SK-N-SH (cell line): ENCODE measurements around the gene CELSR3. TPM values are rescaled to one million over a fixed set of nuclear protein-coding genes. Genes with fewer than 3 reads are reported as not detected.

Source experiments
- CTCF ChIA-PET: fragments of 300-600, 350-600 bp; formaldehyde crosslinking; extraction: SDS; loops from one replicate; lab custom pipeline; 2021; lab: Yijun Ruan, JAX
- POLR2A ChIA-PET: fragments of 350-600 bp; sonication (Branson Sonifier 250); formaldehyde crosslinking; extraction: SDS; loops from one replicate; lab custom pipeline; 2020; ENCODE audit warnings: antibody characterized with exemption, inconsistent platforms; lab: Yijun Ruan, JAX
- DNase-seq: peaks from one replicate; pipeline ENCODE4 v3.0.0; 2012
- H2AFZ ChIP-seq: fragments of 200-600 bp; sonication (generic); 2 replicates; pipeline ENCODE4 v1.8.1; 2016; ENCODE audit warnings: antibody characterized with exemption, mild to moderate bottlenecking, low read depth
- H3F3A ChIP-seq: fragments of 200-600 bp; sonication (generic); replicated peaks from 2 replicates; pipeline ENCODE3; 2016; ENCODE audit warnings: antibody characterized with exemption, mild to moderate bottlenecking; ENCODE audit not compliant: insufficient read depth
- H3K27ac ChIP-seq, 2 experiments: fragments of 200-500 bp in 1 of 2; fragments of 200-600 bp in 1 of 2; sonication (Bioruptor generic) in 1 of 2; sonication (generic), shearing (Covaris generic) in 1 of 2; 2 replicates each; pipeline versions ENCODE4 v1.5.1 to v1.6.1; 2014 to 2016; ENCODE audit warnings: low read depth in 2 of 2, inconsistent platforms in 1 of 2, low read length in 1 of 2, mild to moderate bottlenecking in 1 of 2, mixed read lengths in 1 of 2
- H3K27me3 ChIP-seq: fragments of 200-600 bp; sonication (generic), shearing (Covaris generic); 2 replicates; pipeline ENCODE4 v1.6.1; 2016; ENCODE audit warnings: mixed run types; ENCODE audit not compliant: insufficient read depth
- H3K36me3 ChIP-seq, 2 experiments: fragments of 200-500 bp in 1 of 2; fragments of 200-600 bp in 1 of 2; sonication (Bioruptor generic) in 1 of 2; sonication (generic) in 1 of 2; replicated peaks in 1 of 2; 2 replicates each; pipeline versions ENCODE3 to v1.5.1; 2014 to 2016; ENCODE audit warnings: low read length in 1 of 2, mild to moderate bottlenecking in 1 of 2; ENCODE audit not compliant: insufficient read depth in 2 of 2, control insufficient read depth in 1 of 2
- H3K4me1 ChIP-seq, 2 experiments: fragments of 200-500 bp in 1 of 2; fragments of 200-600 bp in 1 of 2; sonication (Bioruptor generic) in 1 of 2; sonication (generic), shearing (Covaris generic) in 1 of 2; 2 replicates each; pipeline versions ENCODE4 v1.5.1 to v1.6.1; 2014 to 2016; ENCODE audit warnings: low read depth in 1 of 2, low read length in 1 of 2, mixed run types in 1 of 2; ENCODE audit not compliant: insufficient read depth in 2 of 2, control insufficient read depth in 1 of 2
- H3K4me2 ChIP-seq: fragments of 200-600 bp; sonication (generic), shearing (Covaris generic); 2 replicates; pipeline ENCODE4 v1.6.1; 2017; ENCODE audit warnings: mixed run types
- H3K4me3 ChIP-seq, 2 experiments: fragments of 200-500 bp in 1 of 2; fragments of 200-600 bp in 1 of 2; sonication (Bioruptor generic) in 1 of 2; sonication (generic), shearing (Covaris generic) in 1 of 2; 2 replicates each; pipeline versions ENCODE4 v1.5.1 to v1.8.1; 2014 to 2016; ENCODE audit warnings: low read depth in 2 of 2, inconsistent platforms in 1 of 2, low read length in 1 of 2, mild to moderate bottlenecking in 1 of 2, mixed read lengths in 1 of 2, moderate library complexity in 1 of 2
- H3K79me2 ChIP-seq: fragments of 200-600 bp; sonication (generic); 2 replicates; pipeline ENCODE4 v1.8.1; 2017; ENCODE audit warnings: mild to moderate bottlenecking; ENCODE audit not compliant: insufficient read depth
- H3K9ac ChIP-seq: fragments of 200-600 bp; sonication (generic); 2 replicates; pipeline ENCODE4 v1.6.1; 2017; ENCODE audit warnings: mixed run types
- H3K9me2 ChIP-seq: fragments of 200-600 bp; sonication (generic); 2 replicates; pipeline ENCODE4 v1.6.1; 2017; ENCODE audit warnings: mixed run types
- H3K9me3 ChIP-seq: fragments of 200-600 bp; sonication (generic); 2 replicates; pipeline ENCODE4 v1.6.1; 2017; ENCODE audit warnings: mixed run types, mild to moderate bottlenecking, moderate library complexity
- H4K20me1 ChIP-seq: fragments of 200-600 bp; sonication (generic); 2 replicates; pipeline ENCODE4 v1.6.1; 2017; ENCODE audit warnings: mild to moderate bottlenecking, mixed run types; ENCODE audit not compliant: insufficient read depth
- EP300 ChIP-seq, 2 experiments: IDR thresholded peaks; 2 replicates each; pipeline versions ENCODE4 v1.4.0 to v1.6.1; 2012; ENCODE audit warnings: borderline replicate concordance in 1 of 2, low read depth in 1 of 2, low read length in 1 of 2
- FOXJ3 ChIP-seq: sonication (generic); formaldehyde crosslinking; IDR thresholded peaks from 2 replicates; pipeline ENCODE4 v1.5.1; 2020; ENCODE audit warnings: mild to moderate bottlenecking, missing genetic modification reagents
- GATA2 ChIP-seq: sonication (generic); formaldehyde crosslinking; IDR thresholded peaks from 2 replicates; pipeline ENCODE4 v1.5.0; 2020; ENCODE audit warnings: mild to moderate bottlenecking, missing genetic modification reagents
- JUND ChIP-seq: IDR thresholded peaks from 2 replicates; pipeline ENCODE4 v1.4.0; 2012
- NFIC ChIP-seq: IDR thresholded peaks from 2 replicates; pipeline ENCODE4 v1.4.0; 2012; ENCODE audit warnings: borderline replicate concordance
- NRF1 ChIP-seq: IDR thresholded peaks from 2 replicates; pipeline ENCODE4 v1.6.1; 2012; ENCODE audit warnings: low read depth, mild to moderate bottlenecking, low read length
- POLR2AphosphoS5 ChIP-seq: IDR thresholded peaks from 2 replicates; pipeline ENCODE4 v1.6.1; 2012; ENCODE audit warnings: low read depth, low read length
- RCOR1 ChIP-seq: fragments of 150-350 bp; IDR thresholded peaks from 2 replicates; pipeline ENCODE4 v1.6.1; 2017; ENCODE audit warnings: antibody characterized with exemption, low read length
- TEAD4 ChIP-seq: IDR thresholded peaks from 2 replicates; pipeline ENCODE4 v1.4.0; 2012; ENCODE audit warnings: mild to moderate bottlenecking, borderline replicate concordance; ENCODE audit not compliant: insufficient read depth
- YY1 ChIP-seq: IDR thresholded peaks from 2 replicates; pipeline ENCODE4 v1.4.0; 2012; ENCODE audit warnings: low read depth, mild to moderate bottlenecking
- WGBS: methylation state at CpG from one replicate; pipeline ENCODE4 v1.1.6; 2017; ENCODE audit warnings: low lambda C conversion rate; 5-methylcytosine and 5-hydroxymethylcytosine counted together
- polyA plus RNA-seq, 3 experiments: library from polyadenylated mRNA; depleted of rRNA; stranded (reverse); fragments of >200 nt; gene quantifications; 2 replicates each; pipeline ENCODE4 v1.2.3, GENCODE V29; 2012
- TF ChIP-seq, protein P1 (sequence below): IDR thresholded peaks from 2 replicates; pipeline ENCODE4 v1.6.1; 2012; ENCODE audit warnings: mild to moderate bottlenecking, low read depth, low read length, moderate library complexity
- TF ChIP-seq, protein P2 (sequence below): IDR thresholded peaks from 2 replicates; pipeline ENCODE4 v1.4.0; 2012; ENCODE audit warnings: low read depth
- TF ChIP-seq, protein P3 (sequence below): IDR thresholded peaks from 2 replicates; pipeline ENCODE4 v1.4.0; 2012; ENCODE audit warnings: low read depth, borderline replicate concordance
- TF ChIP-seq, protein P4 (sequence below): fragments of 150-350 bp; IDR thresholded peaks from 2 replicates; pipeline ENCODE4 v1.6.1; 2016; ENCODE audit warnings: mild to moderate bottlenecking, low read depth, low read length

The CELSR3 gene
- polyA plus RNA-seq, 1 of the 3 experiments (the other 2 are of a cell fraction), result 11.7 TPM

DNA sequence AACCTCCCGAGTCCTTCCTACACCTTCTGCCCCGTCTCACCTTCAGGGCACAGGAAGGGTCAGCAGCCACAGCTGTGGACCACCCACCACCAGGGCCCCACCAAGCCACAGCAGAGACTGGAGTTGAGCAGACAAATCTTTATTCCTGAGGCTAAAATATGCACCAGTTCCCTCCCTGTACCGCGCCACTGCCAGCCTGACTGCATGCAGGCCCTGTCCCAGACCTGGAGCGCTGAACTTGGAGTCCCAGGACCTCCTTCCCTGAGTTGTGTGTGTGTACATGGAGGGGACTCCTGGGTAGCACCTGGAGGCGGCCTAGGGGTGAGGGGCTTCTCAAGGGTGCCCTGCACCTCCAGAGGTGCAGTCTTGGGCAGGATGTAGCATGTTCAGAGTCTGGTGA, 37.1 kb downstream of the CELSR3 start:
- no peaks in the 10 kb centered on the region for H3K27me3 ChIP-seq
- WGBS, result 92% methylated on average over 4 of the region's 6 CpGs
- H3K9me3 ChIP-seq, result no peaks in the 10 kb centered on the region
- H3K9ac ChIP-seq, result no peak overlapping the region
- H3K4me3 ChIP-seq, result no peak overlapping the region
- no peaks in the 10 kb centered on the region for H3K4me1 ChIP-seq
- ChIA-PET POLR2A (no interaction called here), CTCF (interaction anchor here (3.3 kb wide), 1 partner anchor 11 kb away, joined by 17 read pairs; the partner anchor contains the start of gene SLC26A6)
- no peaks in the 10 kb centered on the region for H3K9me2 ChIP-seq
- H4K20me1 ChIP-seq, result no peaks in the 10 kb centered on the region
- H3K4me2 ChIP-seq, result no peak overlapping the region
- H3K36me3 ChIP-seq, result peaks cover 3 to 26% of the 10 kb centered on the region in 2 experiments
- H2AFZ ChIP-seq, result no peak overlapping the region
- H3K79me2 ChIP-seq, result no peaks in the 10 kb centered on the region
- TF ChIP-seq, protein P1, sequence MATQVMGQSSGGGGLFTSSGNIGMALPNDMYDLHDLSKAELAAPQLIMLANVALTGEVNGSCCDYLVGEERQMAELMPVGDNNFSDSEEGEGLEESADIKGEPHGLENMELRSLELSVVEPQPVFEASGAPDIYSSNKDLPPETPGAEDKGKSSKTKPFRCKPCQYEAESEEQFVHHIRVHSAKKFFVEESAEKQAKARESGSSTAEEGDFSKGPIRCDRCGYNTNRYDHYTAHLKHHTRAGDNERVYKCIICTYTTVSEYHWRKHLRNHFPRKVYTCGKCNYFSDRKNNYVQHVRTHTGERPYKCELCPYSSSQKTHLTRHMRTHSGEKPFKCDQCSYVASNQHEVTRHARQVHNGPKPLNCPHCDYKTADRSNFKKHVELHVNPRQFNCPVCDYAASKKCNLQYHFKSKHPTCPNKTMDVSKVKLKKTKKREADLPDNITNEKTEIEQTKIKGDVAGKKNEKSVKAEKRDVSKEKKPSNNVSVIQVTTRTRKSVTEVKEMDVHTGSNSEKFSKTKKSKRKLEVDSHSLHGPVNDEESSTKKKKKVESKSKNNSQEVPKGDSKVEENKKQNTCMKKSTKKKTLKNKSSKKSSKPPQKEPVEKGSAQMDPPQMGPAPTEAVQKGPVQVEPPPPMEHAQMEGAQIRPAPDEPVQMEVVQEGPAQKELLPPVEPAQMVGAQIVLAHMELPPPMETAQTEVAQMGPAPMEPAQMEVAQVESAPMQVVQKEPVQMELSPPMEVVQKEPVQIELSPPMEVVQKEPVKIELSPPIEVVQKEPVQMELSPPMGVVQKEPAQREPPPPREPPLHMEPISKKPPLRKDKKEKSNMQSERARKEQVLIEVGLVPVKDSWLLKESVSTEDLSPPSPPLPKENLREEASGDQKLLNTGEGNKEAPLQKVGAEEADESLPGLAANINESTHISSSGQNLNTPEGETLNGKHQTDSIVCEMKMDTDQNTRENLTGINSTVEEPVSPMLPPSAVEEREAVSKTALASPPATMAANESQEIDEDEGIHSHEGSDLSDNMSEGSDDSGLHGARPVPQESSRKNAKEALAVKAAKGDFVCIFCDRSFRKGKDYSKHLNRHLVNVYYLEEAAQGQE, result no peak
- no peak for TF ChIP-seq JUND
- no peaks in the 10 kb centered on the region for H3F3A ChIP-seq
- no peak overlapping the region for H3K27ac ChIP-seq
- DNase-seq, result no peak

DNA sequence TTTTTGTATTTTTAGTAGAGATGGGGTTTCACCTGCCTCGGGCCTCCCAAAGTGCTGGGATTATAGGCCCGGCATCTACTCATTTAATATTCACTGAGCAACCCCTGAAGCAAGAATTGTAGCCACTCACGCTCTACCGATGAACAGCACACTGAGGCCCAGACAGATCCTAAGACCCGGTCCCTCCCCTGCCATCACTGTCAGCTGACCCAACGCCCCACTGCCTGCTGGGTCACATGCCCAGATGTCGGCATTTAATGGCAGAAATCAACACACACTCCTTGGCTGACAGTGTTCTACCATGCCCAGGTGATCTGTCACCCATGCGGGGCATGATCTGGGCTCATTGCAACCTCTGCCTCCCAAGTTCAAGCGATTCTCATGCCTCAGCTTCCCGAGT, 37.9 kb downstream of the CELSR3 start:
- Histone ChIP-seq H3K4me2 (no peak overlapping the region), H3K9me2 (no peaks in the 10 kb centered on the region), H3K27me3 (no peaks in the 10 kb centered on the region), H3K9me3 (no peaks in the 10 kb centered on the region), H3K9ac (no peak overlapping the region), H3F3A (no peaks in the 10 kb centered on the region), H3K4me1 (no peaks in the 10 kb centered on the region), H3K36me3 (peaks cover 3 to 20% of the 10 kb centered on the region in 2 experiments), H3K4me3 (no peak overlapping the region), H3K79me2 (no peaks in the 10 kb centered on the region), H2AFZ (no peak overlapping the region), H4K20me1 (no peaks in the 10 kb centered on the region), H3K27ac (no peak overlapping the region)
- ChIA-PET CTCF (interaction anchor here (3.3 kb wide), 1 partner anchor 11 kb away, joined by 17 read pairs; the partner anchor contains the start of gene SLC26A6), POLR2A (interaction anchor here (0.7 kb wide), 1 partner anchor 9 kb away, joined by 3 read pairs; no protein-coding TSS in a partner anchor)
- DNase-seq, result no peak
- TF ChIP-seq, protein P2, sequence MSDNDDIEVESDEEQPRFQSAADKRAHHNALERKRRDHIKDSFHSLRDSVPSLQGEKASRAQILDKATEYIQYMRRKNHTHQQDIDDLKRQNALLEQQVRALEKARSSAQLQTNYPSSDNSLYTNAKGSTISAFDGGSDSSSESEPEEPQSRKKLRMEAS, result no peak
- TF ChIP-seq NRF1, result no peak
- TF ChIP-seq POLR2AphosphoS5, result no peak
- 95% methylated on average over 7 of the region's 10 CpGs for WGBS

DNA sequence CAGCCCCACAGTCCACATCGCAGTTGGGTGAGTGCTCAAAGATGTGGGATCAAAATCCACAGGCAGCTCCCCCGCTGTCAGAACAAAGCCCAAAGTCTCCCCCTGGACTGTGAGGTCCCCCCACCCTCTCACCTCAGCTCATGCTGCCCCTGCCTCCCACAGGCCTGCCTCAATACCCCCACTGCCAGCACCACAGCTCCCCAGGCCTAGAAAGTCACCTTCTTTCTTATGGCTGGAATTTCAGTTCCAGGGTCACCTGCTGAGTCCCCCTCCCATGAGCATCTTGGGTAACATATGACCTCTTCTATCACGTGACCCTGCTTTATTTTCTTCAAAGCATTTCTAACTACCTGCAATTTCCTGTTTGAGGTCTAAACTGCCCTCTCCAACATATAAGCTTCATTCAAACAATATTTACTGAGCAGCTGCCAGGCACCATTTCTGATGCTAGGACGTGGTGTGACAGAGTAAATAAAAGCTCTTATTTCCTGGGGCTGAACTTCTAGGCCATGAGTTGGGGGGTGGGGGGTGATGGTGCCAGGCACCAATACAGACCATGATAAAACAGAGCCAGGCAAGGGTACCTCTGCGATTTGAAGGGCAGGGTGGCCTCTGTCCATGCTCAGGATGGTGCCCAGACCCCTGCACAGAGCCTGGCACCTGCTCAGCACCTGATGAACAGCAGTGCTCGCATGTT, 38.7 kb downstream of the CELSR3 start:
- CTCF ChIA-PET, result interaction anchor here (3.3 kb wide), 1 partner anchor 12 kb away, joined by 17 read pairs; the partner anchor contains the start of gene SLC26A6
- TF ChIP-seq YY1 (no peak), RCOR1 (no peak), NFIC (no peak), TEAD4 (no peak), FOXJ3 (CRISPR knock-in tag) (no peak), NRF1 (no peak), GATA2 (CRISPR knock-in tag) (no peak), EP300 (IDR thresholded peaks at IDR 0.05; ENCODE audit: borderline replicate concordance in 1 of 2, low read depth in 1 of 2, low read length in 1 of 2) (no peak)
- TF ChIP-seq, protein P3, sequence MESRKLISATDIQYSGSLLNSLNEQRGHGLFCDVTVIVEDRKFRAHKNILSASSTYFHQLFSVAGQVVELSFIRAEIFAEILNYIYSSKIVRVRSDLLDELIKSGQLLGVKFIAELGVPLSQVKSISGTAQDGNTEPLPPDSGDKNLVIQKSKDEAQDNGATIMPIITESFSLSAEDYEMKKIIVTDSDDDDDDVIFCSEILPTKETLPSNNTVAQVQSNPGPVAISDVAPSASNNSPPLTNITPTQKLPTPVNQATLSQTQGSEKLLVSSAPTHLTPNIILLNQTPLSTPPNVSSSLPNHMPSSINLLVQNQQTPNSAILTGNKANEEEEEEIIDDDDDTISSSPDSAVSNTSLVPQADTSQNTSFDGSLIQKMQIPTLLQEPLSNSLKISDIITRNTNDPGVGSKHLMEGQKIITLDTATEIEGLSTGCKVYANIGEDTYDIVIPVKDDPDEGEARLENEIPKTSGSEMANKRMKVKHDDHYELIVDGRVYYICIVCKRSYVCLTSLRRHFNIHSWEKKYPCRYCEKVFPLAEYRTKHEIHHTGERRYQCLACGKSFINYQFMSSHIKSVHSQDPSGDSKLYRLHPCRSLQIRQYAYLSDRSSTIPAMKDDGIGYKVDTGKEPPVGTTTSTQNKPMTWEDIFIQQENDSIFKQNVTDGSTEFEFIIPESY, result no peak
- TF ChIP-seq, protein P4, sequence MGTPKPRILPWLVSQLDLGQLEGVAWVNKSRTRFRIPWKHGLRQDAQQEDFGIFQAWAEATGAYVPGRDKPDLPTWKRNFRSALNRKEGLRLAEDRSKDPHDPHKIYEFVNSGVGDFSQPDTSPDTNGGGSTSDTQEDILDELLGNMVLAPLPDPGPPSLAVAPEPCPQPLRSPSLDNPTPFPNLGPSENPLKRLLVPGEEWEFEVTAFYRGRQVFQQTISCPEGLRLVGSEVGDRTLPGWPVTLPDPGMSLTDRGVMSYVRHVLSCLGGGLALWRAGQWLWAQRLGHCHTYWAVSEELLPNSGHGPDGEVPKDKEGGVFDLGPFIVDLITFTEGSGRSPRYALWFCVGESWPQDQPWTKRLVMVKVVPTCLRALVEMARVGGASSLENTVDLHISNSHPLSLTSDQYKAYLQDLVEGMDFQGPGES, result no peak

More for the DNA sequence above, 38.7 kb downstream of the CELSR3 start:
- Histone ChIP-seq H4K20me1 (no peaks in the 10 kb centered on the region), H3K9ac (no peak overlapping the region), H3K4me1 (no peaks in the 10 kb centered on the region), H3K4me3 (no peak overlapping the region), H3K27me3 (no peaks in the 10 kb centered on the region), H3K4me2 (no peak overlapping the region), H3K9me3 (no peaks in the 10 kb centered on the region), H3K79me2 (no peaks in the 10 kb centered on the region), H2AFZ (no peak overlapping the region), H3K36me3 (peaks cover 3 to 12% of the 10 kb centered on the region in 2 experiments), H3K27ac (no peak overlapping the region), H3K9me2 (no peaks in the 10 kb centered on the region), H3F3A (peaks cover under 1% of the 10 kb centered on the region)
- POLR2A ChIA-PET, result interaction anchor here (0.7 to 1.2 kb wide), 4 partner anchors 10 to 103 kb away, joined by 3 to 5 read pairs (median 3); partner anchors contain the start of gene CELSR3
- WGBS, result 89% methylated on average over 5 of the region's 6 CpGs
- DNase-seq, result no peak
